Activated naive CD8-positive, alpha-beta T cell (primary cell): ENCODE data around the gene MAP4K3.

Experiments used
- H3K27ac Mint-ChIP-seq: one replicate; pipeline ENCODE4 v1.8.0; 2021; ENCODE audit warnings: mixed read lengths
- H3K27me3 Mint-ChIP-seq: one replicate; pipeline ENCODE4 v1.8.0; 2021; ENCODE audit warnings: mixed read lengths
- H3K36me3 Mint-ChIP-seq: one replicate; pipeline ENCODE4 v1.8.0; 2021; ENCODE audit warnings: mixed read lengths
- H3K4me1 Mint-ChIP-seq: one replicate; pipeline ENCODE4 v1.8.0; 2021; ENCODE audit warnings: low read depth, mixed read lengths
- H3K4me3 Mint-ChIP-seq: one replicate; pipeline ENCODE4 v1.8.0; 2021; ENCODE audit warnings: mild to moderate bottlenecking, mixed read lengths
- H3K9me3 Mint-ChIP-seq: one replicate; pipeline ENCODE4 v1.8.0; 2021; ENCODE audit warnings: low read depth, mixed read lengths

Gene MAP4K3

GRCh38 chr2:39464864-39465263, 27.8 kb upstream of the MAP4K3 start:
- Mint-ChIP-seq H3K4me1 (peaks cover 17% of the 10 kb centered on the region), H3K9me3 (no peaks in the 10 kb centered on the region), H3K27ac (no peak overlapping the region), H3K27me3 (no peaks in the 10 kb centered on the region), H3K4me3 (no peak overlapping the region), H3K36me3 (peaks cover 4% of the 10 kb centered on the region)

DNA sequence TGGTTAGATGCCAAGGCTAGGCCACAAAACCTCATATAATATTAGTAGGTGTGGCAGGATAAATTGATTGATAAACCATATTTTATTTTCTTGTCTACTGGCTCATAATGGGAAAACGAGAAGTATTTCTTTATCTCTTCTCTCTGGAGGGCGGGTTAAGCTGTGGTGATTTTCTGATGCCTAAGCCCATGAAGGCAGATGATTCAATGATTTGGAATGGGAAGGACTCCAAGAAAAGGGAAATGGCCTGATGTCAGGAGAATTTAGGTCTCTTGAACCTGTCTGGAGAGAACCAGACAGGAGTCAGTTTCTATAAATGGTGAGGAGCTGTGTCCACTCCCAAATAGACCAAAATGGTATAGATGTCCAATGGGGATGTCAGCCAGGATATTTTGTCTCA, 18.7 kb upstream of the MAP4K3 start:
- Mint-ChIP-seq H3K27me3 (no peaks in the 10 kb centered on the region), H3K36me3 (peaks cover 20% of the 10 kb centered on the region), H3K27ac (no peak overlapping the region), H3K4me3 (no peak overlapping the region), H3K9me3 (no peaks in the 10 kb centered on the region), H3K4me1 (no peaks in the 10 kb centered on the region)

DNA sequence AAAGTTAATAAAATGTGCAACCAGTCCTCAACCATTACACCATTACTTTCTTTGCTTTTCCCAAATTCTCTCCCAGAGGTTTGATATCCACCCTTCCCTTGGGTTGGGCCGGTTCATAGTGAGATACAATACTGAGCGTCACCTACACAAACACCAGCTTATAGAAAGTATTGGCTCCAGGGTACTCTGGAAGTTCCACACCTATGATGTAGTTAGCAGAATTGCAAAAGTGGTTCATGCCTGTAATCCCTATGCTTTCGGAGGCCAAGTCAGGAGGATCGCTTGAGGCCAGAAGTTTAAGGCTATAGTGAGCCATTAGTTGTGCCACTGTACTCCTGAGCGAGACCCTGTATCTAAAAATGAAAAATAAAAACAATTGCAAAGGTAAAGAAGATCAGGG, 15.3 kb upstream of the MAP4K3 start:
- peaks cover 2% of the 10 kb centered on the region for H3K4me1 Mint-ChIP-seq
- no peaks in the 10 kb centered on the region for H3K27me3 Mint-ChIP-seq
- no peak overlapping the region for H3K27ac Mint-ChIP-seq

DNA sequence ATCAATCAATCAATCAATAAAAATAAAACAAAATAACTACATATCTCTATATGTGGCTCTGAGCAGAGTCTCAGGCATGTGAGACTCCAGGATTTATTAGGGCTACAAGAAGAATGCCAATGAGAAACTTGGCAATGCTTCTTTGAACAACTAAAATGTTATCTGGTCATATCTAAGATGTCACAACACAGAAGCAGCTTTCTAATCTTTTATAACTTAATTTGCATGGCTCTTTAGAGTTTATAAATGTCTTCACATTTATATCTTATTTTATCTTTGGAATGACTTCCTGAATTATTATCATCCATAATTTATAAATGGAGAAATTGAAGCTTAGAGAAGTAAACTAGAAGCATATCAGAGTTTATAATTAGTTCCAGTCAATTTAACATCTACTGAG, 14.9 kb upstream of the MAP4K3 start:
- Mint-ChIP-seq H3K27me3 (no peaks in the 10 kb centered on the region), H3K36me3 (peaks cover 17% of the 10 kb centered on the region), H3K9me3 (no peaks in the 10 kb centered on the region), H3K4me3 (no peak overlapping the region), H3K4me1 (peaks cover 2% of the 10 kb centered on the region), H3K27ac (no peak overlapping the region)

More for the DNA sequence above, 15.3 kb upstream of the MAP4K3 start:
- no peak overlapping the region for H3K4me3 Mint-ChIP-seq
- H3K9me3 Mint-ChIP-seq: no peaks in the 10 kb centered on the region
- peaks cover 17% of the 10 kb centered on the region for H3K36me3 Mint-ChIP-seq

GRCh38 chr2:39448169-39448502, 11.1 kb upstream of the MAP4K3 start:
- H3K9me3 Mint-ChIP-seq: no peaks in the 10 kb centered on the region
- no peak overlapping the region for H3K27ac Mint-ChIP-seq
- H3K4me3 Mint-ChIP-seq: no peak overlapping the region
- no peaks in the 10 kb centered on the region for H3K27me3 Mint-ChIP-seq
- peaks cover 6% of the 10 kb centered on the region for H3K36me3 Mint-ChIP-seq
- H3K4me1 Mint-ChIP-seq: peaks cover 2% of the 10 kb centered on the region

- H3K9me3 Mint-ChIP-seq: peaks cover 6% of the 10 kb centered on the region
- no peak overlapping the region for H3K27ac Mint-ChIP-seq
These were observed 10.4 kb upstream of the MAP4K3 start for GRCh38 chr2:39447266-39448168.

DNA sequence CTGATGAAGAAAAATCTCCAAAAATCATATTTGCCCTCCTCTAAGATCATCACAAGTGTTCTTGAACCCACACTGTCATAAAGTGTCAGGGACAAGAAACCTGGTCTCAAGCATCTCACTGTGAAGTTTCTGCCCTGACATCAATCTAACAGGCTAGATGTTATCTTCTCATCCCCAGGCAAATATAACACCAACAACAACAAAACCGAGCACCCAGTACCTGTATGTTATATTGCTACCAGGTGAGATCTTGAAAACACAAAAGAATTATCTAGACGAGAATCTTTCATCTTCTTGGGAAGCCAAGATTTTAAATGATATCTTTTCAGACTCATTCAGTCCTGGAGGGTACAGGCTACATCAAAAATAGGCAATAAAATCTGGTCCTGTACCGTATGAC, 8.8 kb upstream of the MAP4K3 start:
- H3K27ac Mint-ChIP-seq: no peak overlapping the region
- no peaks in the 10 kb centered on the region for H3K27me3 Mint-ChIP-seq
- peaks cover 12% of the 10 kb centered on the region for H3K36me3 Mint-ChIP-seq
- H3K9me3 Mint-ChIP-seq: peaks cover 10% of the 10 kb centered on the region
- H3K4me1 Mint-ChIP-seq: peaks cover 2% of the 10 kb centered on the region
- H3K4me3 Mint-ChIP-seq: no peak overlapping the region

More at GRCh38 chr2:39447266-39448168, 10.4 kb upstream of the MAP4K3 start:
- Mint-ChIP-seq H3K27me3 (no peaks in the 10 kb centered on the region), H3K36me3 (peaks cover 11% of the 10 kb centered on the region), H3K4me3 (no peak overlapping the region), H3K4me1 (peaks cover 2% of the 10 kb centered on the region)

DNA sequence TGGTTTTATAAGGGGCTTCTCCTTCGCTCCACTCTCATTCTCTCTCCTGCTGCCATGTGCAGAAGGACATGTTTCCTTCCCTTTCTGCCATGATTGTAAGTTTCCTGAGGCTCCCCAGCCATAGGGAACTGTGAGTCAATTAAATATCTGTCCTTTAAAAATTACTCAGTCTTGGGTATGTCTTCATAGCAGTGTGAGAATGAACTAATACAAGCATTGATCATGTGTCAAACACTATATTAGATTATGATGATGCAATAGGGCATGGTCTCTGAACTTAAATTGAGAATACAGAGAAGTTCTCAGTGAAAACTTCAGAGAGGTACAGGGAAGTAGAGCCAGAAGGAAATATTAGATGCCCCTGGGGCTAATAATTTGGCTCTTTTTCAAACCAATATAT, 5.9 kb upstream of the MAP4K3 start:
- Mint-ChIP-seq H3K36me3 (peaks cover 12% of the 10 kb centered on the region), H3K4me3 (no peak overlapping the region), H3K9me3 (peaks cover 10% of the 10 kb centered on the region), H3K4me1 (peaks cover 15% of the 10 kb centered on the region), H3K27ac (no peak overlapping the region), H3K27me3 (no peaks in the 10 kb centered on the region)

DNA sequence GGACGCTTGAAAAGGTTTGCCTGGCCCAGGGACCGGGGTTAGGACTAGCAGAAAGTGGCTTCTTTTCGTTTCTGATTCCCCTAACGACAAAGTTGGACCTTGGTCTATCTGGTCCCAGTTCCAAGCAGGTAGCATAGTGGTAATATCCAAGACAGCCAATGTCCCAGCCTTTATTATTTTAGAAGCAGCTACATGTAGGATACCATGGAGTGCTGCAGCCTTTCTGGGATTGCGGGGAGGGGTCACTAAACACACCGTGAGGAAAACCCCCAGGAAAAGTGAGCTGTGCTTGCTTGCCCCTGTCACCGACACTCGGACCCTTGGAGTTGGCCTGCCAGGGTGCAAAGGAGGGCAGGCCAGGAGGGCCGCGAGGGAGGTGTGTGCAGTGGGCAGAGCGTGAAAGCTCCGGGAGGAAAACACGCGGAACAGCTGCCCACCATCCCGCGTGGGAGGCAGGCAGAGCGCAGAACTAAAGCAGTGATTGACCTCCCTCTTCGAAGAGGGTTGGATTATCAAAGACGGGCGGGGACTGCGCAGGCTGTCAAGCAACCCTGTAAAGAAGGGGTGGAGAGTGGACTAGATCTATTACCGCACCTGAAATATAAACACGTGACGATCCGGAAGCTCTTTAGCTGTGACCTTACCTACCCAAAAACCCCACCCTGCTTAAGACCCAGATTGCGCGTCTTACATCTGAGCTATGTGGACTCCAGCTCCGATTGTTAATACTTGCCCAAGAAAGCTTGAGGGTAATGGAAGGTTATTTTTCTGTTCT, 624 bp upstream of the MAP4K3 start:
- peaks cover 51% of the 10 kb centered on the region for H3K4me1 Mint-ChIP-seq
- peaks cover 6% of the 10 kb centered on the region for H3K9me3 Mint-ChIP-seq
- H3K4me3 Mint-ChIP-seq: peak overlapping the region; percentile 84
- no peaks in the 10 kb centered on the region for H3K27me3 Mint-ChIP-seq
- H3K27ac Mint-ChIP-seq: peak overlapping the region; percentile 79
- H3K36me3 Mint-ChIP-seq: peaks cover 5% of the 10 kb centered on the region

- H3K4me1 Mint-ChIP-seq: peaks cover 68% of the 10 kb centered on the region
- peak overlapping the region; percentile 83 for H3K27ac Mint-ChIP-seq
- no peaks in the 10 kb centered on the region for H3K9me3 Mint-ChIP-seq
- no peaks in the 10 kb centered on the region for H3K36me3 Mint-ChIP-seq
- H3K27me3 Mint-ChIP-seq: no peaks in the 10 kb centered on the region
- H3K4me3 Mint-ChIP-seq: peak overlapping the region; percentile 95
These were observed 1.1 kb downstream of the MAP4K3 start for GRCh38 chr2:39435741-39436591.

GRCh38 chr2:39435234-39435633, 1.9 kb downstream of the MAP4K3 start:
- Mint-ChIP-seq H3K9me3 (no peaks in the 10 kb centered on the region), H3K27ac (peak overlapping the region; percentile 36), H3K27me3 (no peaks in the 10 kb centered on the region), H3K4me3 (peak overlapping the region; percentile 95), H3K36me3 (no peaks in the 10 kb centered on the region), H3K4me1 (peaks cover 68% of the 10 kb centered on the region)

DNA sequence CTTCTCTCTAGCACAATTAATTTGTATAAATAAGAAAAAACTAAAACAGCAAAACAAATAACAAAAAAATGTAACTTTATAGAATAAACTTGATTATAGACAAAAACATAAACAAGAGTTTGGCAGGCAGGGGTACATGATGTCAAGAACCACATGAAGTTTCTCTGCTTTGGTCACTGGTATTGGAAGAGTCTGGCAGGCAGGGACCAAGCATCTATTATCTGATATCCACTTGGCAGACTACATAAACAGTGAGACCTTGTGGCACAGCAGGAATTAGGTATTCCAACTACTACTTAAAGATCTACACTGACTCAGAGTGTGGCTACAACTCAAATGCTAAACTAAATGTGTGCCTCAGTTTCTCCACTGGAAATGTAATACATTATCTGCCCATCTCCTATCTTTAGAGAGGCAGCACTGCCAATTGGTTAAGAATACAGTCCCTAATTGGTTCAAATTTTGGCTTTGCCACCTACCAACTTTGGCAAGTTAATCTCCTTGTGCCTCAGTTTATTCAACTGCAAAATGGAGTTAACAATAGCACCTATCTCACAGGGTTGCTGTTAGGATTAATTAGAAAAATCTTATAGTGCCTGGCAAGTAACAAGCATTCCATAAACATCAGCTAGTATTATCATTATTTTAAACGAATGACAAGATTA, 2.7 kb downstream of the MAP4K3 start:
- Mint-ChIP-seq H3K27ac (no peak overlapping the region), H3K4me3 (no peak overlapping the region), H3K4me1 (peaks cover 70% of the 10 kb centered on the region), H3K36me3 (peaks cover 2% of the 10 kb centered on the region), H3K27me3 (no peaks in the 10 kb centered on the region), H3K9me3 (no peaks in the 10 kb centered on the region)

DNA sequence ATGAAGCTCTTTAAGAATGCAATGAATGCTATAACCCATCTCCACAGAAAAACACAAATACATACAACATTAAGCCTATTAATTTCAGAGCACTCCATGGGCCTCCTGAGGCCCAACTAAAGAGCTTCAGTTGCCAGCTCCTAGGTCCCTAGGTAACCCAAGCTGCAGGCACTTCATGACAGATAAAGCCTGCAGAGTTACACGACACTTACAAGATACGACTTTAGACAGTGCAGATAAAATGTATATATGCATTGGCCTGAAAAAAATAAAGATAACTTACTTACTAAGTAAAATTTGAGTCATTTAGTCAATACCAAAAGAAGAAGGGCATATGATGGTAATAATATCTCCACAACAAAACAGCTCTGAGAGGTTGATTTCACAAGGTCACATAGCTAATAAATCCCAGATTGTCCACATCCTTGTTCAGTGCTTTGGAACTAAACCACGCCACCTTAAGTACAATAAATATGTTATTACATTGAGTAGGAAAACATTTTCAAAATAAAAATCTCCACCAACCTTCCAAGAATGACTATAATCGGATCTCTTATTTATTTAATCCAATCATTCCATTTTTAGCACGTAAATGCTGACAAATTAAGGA, 3.4 kb downstream of the MAP4K3 start:
- H3K27ac Mint-ChIP-seq: no peak overlapping the region
- H3K36me3 Mint-ChIP-seq: peaks cover 2% of the 10 kb centered on the region
- H3K9me3 Mint-ChIP-seq: no peaks in the 10 kb centered on the region
- H3K4me1 Mint-ChIP-seq: peaks cover 66% of the 10 kb centered on the region
- H3K27me3 Mint-ChIP-seq: no peaks in the 10 kb centered on the region
- H3K4me3 Mint-ChIP-seq: no peak overlapping the region

GRCh38 chr2:39432701-39433100, 4.4 kb downstream of the MAP4K3 start:
- no peaks in the 10 kb centered on the region for H3K9me3 Mint-ChIP-seq
- peak overlapping the region; percentile 64 for H3K27ac Mint-ChIP-seq
- H3K36me3 Mint-ChIP-seq: peaks cover 2% of the 10 kb centered on the region
- peaks cover 64% of the 10 kb centered on the region for H3K4me1 Mint-ChIP-seq
- no peaks in the 10 kb centered on the region for H3K27me3 Mint-ChIP-seq
- H3K4me3 Mint-ChIP-seq: no peak overlapping the region
